ENCODE results near the gene SYT14.
"Not testable (repeated sequence)": the region's sequence is repeated elsewhere in the genome, so short reads cannot be mapped to it uniquely, and the experiment has no call there.

The SYT14 gene

GRCh38 chr1:209937996-209938959, at the start of gene SYT14:
SYT14 (plus strand) TSS chr1:209938217; CDS start chr1:209938265, 48 bp downstream.
- Mint-ChIP-seq H3K4me3 (peak within 1 kb of the TSS; percentile 61), H3K27me3 (ENCODE audit: low read depth) (peaks cover 59% of the 10 kb centered on the region), H3K27ac (no peak within 1 kb of the TSS), H3K36me3 (ENCODE audit: low read depth) (no peaks in the 10 kb centered on the region), H3K9me3 (no peaks in the 10 kb centered on the region), H3K4me1 (ENCODE audit: low read depth) (peaks cover 5% of the 10 kb centered on the region)

GRCh38 chr1:209888291-209889076, 49.5 kb upstream of the SYT14 start:
- not testable (repeated sequence) for H3K4me1 Mint-ChIP-seq (ENCODE audit: low read depth); H3K36me3 Mint-ChIP-seq (ENCODE audit: low read depth); H3K9me3 Mint-ChIP-seq; H3K4me3 Mint-ChIP-seq; H3K27ac Mint-ChIP-seq
- H3K27me3 Mint-ChIP-seq (ENCODE audit: low read depth): peaks cover 14% of the 10 kb centered on the region

GRCh38 chr1:209889077-209889418, 49.0 kb upstream of the SYT14 start:
- no peak overlapping the region for H3K27ac Mint-ChIP-seq

GRCh38 chr1:209890641-209891330, 47.2 kb upstream of the SYT14 start:
- Mint-ChIP-seq H3K27ac (no peak overlapping the region), H3K36me3 (ENCODE audit: low read depth) (no peaks in the 10 kb centered on the region), H3K4me3 (no peak overlapping the region), H3K4me1 (ENCODE audit: low read depth) (peaks cover 4% of the 10 kb centered on the region), H3K9me3 (no peaks in the 10 kb centered on the region), H3K27me3 (ENCODE audit: low read depth) (peaks cover 8% of the 10 kb centered on the region)

More at GRCh38 chr1:209889077-209889418, 49.0 kb upstream of the SYT14 start:
- peaks cover 9% of the 10 kb centered on the region for H3K27me3 Mint-ChIP-seq (ENCODE audit: low read depth)
- no peaks in the 10 kb centered on the region for H3K9me3 Mint-ChIP-seq
- H3K36me3 Mint-ChIP-seq (ENCODE audit: low read depth): no peaks in the 10 kb centered on the region
- H3K4me3 Mint-ChIP-seq: no peak overlapping the region
- H3K4me1 Mint-ChIP-seq (ENCODE audit: low read depth): peaks cover 2% of the 10 kb centered on the region

GRCh38 chr1:209893751-209894150, 44.3 kb upstream of the SYT14 start:
- H3K36me3 Mint-ChIP-seq (ENCODE audit: low read depth): no peaks in the 10 kb centered on the region
- peaks cover 8% of the 10 kb centered on the region for H3K4me1 Mint-ChIP-seq (ENCODE audit: low read depth)
- H3K4me3 Mint-ChIP-seq: no peak overlapping the region
- H3K9me3 Mint-ChIP-seq: no peaks in the 10 kb centered on the region
- H3K27me3 Mint-ChIP-seq (ENCODE audit: low read depth): peaks cover 16% of the 10 kb centered on the region
- no peak overlapping the region for H3K27ac Mint-ChIP-seq

- Mint-ChIP-seq H3K4me1 (ENCODE audit: low read depth) (peaks cover 8% of the 10 kb centered on the region), H3K27me3 (ENCODE audit: low read depth) (peaks cover 16% of the 10 kb centered on the region), H3K36me3 (ENCODE audit: low read depth) (no peaks in the 10 kb centered on the region), H3K9me3 (no peaks in the 10 kb centered on the region), H3K27ac (no peak overlapping the region), H3K4me3 (no peak overlapping the region)
These were observed 42.3 kb upstream of the SYT14 start for GRCh38 chr1:209895709-209896108.

- Mint-ChIP-seq H3K9me3 (no peaks in the 10 kb centered on the region), H3K4me3 (no peak overlapping the region), H3K27me3 (ENCODE audit: low read depth) (peaks cover 16% of the 10 kb centered on the region), H3K36me3 (ENCODE audit: low read depth) (no peaks in the 10 kb centered on the region), H3K27ac (peak overlapping the region; percentile 6), H3K4me1 (ENCODE audit: low read depth) (peaks cover 8% of the 10 kb centered on the region)
These were observed 41.7 kb upstream of the SYT14 start for GRCh38 chr1:209896346-209896745.

GRCh38 chr1:209898271-209898670, 39.7 kb upstream of the SYT14 start:
- H3K27me3 Mint-ChIP-seq (ENCODE audit: low read depth): peaks cover 14% of the 10 kb centered on the region
- not testable (repeated sequence) for H3K36me3 Mint-ChIP-seq (ENCODE audit: low read depth); H3K27ac Mint-ChIP-seq; H3K9me3 Mint-ChIP-seq; H3K4me1 Mint-ChIP-seq (ENCODE audit: low read depth); H3K4me3 Mint-ChIP-seq

- H3K27ac Mint-ChIP-seq; H3K36me3 Mint-ChIP-seq (ENCODE audit: low read depth); H3K4me1 Mint-ChIP-seq (ENCODE audit: low read depth); H3K4me3 Mint-ChIP-seq; H3K9me3 Mint-ChIP-seq: not testable (repeated sequence)
- peaks cover 14% of the 10 kb centered on the region for H3K27me3 Mint-ChIP-seq (ENCODE audit: low read depth)
These were observed 39.2 kb upstream of the SYT14 start for GRCh38 chr1:209898851-209899250.

GRCh38 chr1:209899948-209900347, 38.1 kb upstream of the SYT14 start:
- Mint-ChIP-seq H3K27me3 (ENCODE audit: low read depth) (peaks cover 14% of the 10 kb centered on the region), H3K36me3 (ENCODE audit: low read depth) (no peaks in the 10 kb centered on the region), H3K27ac (no peak overlapping the region), H3K4me3 (no peak overlapping the region), H3K9me3 (no peaks in the 10 kb centered on the region), H3K4me1 (ENCODE audit: low read depth) (peaks cover 8% of the 10 kb centered on the region)

GRCh38 chr1:209900734-209901133, 37.3 kb upstream of the SYT14 start:
- Mint-ChIP-seq H3K36me3 (ENCODE audit: low read depth) (no peaks in the 10 kb centered on the region), H3K27ac (no peak overlapping the region), H3K4me1 (ENCODE audit: low read depth) (peaks cover 5% of the 10 kb centered on the region), H3K9me3 (no peaks in the 10 kb centered on the region), H3K27me3 (ENCODE audit: low read depth) (peaks cover 8% of the 10 kb centered on the region), H3K4me3 (no peak overlapping the region)

- Mint-ChIP-seq H3K27ac (no peak overlapping the region), H3K9me3 (no peaks in the 10 kb centered on the region), H3K27me3 (ENCODE audit: low read depth) (peaks cover 8% of the 10 kb centered on the region), H3K4me3 (no peak overlapping the region), H3K36me3 (ENCODE audit: low read depth) (no peaks in the 10 kb centered on the region), H3K4me1 (ENCODE audit: low read depth) (no peaks in the 10 kb centered on the region)
These were observed 36.8 kb upstream of the SYT14 start for GRCh38 chr1:209901211-209901610.

- not testable (repeated sequence) for H3K4me3 Mint-ChIP-seq; H3K4me1 Mint-ChIP-seq (ENCODE audit: low read depth); H3K36me3 Mint-ChIP-seq (ENCODE audit: low read depth); H3K27ac Mint-ChIP-seq; H3K27me3 Mint-ChIP-seq (ENCODE audit: low read depth); H3K9me3 Mint-ChIP-seq
These were observed 33.2 kb upstream of the SYT14 start for GRCh38 chr1:209904774-209905173.

GRCh38 chr1:209911746-209912145, 26.3 kb upstream of the SYT14 start:
- H3K27ac Mint-ChIP-seq: no peak overlapping the region
- no peak overlapping the region for H3K4me3 Mint-ChIP-seq
- no peaks in the 10 kb centered on the region for H3K9me3 Mint-ChIP-seq
- no peaks in the 10 kb centered on the region for H3K36me3 Mint-ChIP-seq (ENCODE audit: low read depth)
- H3K4me1 Mint-ChIP-seq (ENCODE audit: low read depth): no peaks in the 10 kb centered on the region
- H3K27me3 Mint-ChIP-seq (ENCODE audit: low read depth): no peaks in the 10 kb centered on the region
